Measurements from ENCODE around the gene FEM1B.
A peak's percentile ranks its signal among the peaks of the same experiment; 100 is the strongest.

FEM1B gene

DNA sequence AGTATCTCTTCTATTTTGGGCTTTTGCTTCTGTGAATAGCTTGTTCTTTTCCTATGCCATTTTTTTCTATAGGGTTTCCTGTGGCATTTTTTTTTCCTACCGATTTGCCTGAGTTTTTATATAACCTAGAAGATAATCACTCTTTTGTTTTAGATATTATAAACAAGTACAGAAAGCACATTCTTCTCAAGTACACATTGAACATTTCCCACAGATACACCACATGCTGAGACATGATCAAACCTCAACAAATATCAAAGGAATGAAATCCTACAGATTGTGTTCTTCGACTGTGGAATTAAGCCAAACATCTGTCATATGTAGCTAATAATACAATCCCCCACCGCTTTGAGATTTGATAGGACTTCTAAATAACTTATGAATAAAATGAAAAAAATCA lies 9.1 kb upstream of the FEM1B start:
- H3K4me3 ChIP-seq (ENCODE audit: low read depth, low read length), result no peak overlapping the region
- TF ChIP-seq, protein P1, sequence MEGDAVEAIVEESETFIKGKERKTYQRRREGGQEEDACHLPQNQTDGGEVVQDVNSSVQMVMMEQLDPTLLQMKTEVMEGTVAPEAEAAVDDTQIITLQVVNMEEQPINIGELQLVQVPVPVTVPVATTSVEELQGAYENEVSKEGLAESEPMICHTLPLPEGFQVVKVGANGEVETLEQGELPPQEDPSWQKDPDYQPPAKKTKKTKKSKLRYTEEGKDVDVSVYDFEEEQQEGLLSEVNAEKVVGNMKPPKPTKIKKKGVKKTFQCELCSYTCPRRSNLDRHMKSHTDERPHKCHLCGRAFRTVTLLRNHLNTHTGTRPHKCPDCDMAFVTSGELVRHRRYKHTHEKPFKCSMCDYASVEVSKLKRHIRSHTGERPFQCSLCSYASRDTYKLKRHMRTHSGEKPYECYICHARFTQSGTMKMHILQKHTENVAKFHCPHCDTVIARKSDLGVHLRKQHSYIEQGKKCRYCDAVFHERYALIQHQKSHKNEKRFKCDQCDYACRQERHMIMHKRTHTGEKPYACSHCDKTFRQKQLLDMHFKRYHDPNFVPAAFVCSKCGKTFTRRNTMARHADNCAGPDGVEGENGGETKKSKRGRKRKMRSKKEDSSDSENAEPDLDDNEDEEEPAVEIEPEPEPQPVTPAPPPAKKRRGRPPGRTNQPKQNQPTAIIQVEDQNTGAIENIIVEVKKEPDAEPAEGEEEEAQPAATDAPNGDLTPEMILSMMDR (conservative IDR thresholded peaks at IDR 0.05; ENCODE audit: low read depth, low read length), result no peak
- peak; percentile 83 for DNase-seq (ENCODE audit: low read depth)

DNA sequence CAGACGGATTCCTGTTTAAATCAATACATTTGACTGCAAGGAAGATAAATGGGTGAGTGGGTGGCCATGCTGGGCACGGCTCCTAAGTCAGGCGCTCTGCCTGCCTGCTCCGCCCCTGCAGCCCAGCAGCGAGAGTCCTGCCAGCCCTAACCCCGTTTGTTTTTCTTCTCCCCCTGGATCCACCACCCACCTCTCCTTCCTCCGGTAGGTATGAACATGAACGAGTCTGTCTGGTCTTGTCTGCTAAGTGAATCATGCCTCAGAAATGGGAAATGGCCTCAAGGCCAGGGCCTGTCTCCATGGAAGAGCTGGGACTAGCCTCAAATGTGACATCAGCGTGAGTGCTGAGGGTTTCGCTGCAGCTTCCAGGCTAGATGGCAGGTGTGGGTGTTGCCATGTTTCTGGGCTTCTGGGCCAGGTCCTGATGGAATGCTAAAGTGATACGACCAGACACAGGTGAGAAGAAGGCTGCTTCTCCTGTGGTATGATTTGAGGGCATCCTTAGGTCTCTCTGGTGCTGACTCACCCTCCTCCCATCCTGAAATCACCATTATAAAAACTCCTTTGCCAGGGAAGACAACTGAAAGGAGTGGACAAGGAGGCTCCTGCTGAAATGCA lies 5.6 kb upstream of the FEM1B start:
- DNase-seq (ENCODE audit: low read depth), result peak; percentile 81
- H3K4me3 ChIP-seq (ENCODE audit: low read depth, low read length), result no peak overlapping the region

DNA sequence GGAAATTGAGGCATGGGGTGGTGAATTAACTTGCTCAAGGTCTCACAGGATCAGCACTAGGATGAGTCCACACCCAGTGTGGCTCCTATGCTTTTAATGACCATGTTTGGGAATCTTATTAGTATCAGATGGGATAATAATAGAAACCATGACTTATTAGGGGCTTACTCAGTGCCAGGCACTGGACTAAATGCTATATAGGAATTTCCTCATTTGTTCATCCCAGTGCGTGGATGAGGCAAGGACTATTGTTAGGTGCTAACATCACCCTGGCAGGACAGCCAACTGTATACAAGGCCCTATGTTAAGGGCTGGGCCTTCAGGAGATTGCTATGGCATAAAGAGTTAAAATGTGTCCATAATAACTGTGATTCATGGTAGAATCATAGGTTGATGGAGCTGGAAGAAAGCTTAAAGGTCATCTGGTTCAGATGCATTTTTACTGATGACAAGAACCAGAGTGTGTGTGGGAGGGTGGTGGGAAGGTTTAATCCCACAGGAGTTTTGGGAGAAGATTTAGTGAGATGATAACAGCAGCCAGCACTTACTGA lies 4.7 kb upstream of the FEM1B start:
- TF ChIP-seq, protein P1 (conservative IDR thresholded peaks at IDR 0.05; ENCODE audit: low read depth, low read length), result no peak
- peak; percentile 46 for DNase-seq (ENCODE audit: low read depth)
- no peak overlapping the region for H3K4me3 ChIP-seq (ENCODE audit: low read depth, low read length)

More for the DNA sequence above, 5.6 kb upstream of the FEM1B start:
- TF ChIP-seq, protein P1 (conservative IDR thresholded peaks at IDR 0.05; ENCODE audit: low read depth, low read length), result no peak

DNA sequence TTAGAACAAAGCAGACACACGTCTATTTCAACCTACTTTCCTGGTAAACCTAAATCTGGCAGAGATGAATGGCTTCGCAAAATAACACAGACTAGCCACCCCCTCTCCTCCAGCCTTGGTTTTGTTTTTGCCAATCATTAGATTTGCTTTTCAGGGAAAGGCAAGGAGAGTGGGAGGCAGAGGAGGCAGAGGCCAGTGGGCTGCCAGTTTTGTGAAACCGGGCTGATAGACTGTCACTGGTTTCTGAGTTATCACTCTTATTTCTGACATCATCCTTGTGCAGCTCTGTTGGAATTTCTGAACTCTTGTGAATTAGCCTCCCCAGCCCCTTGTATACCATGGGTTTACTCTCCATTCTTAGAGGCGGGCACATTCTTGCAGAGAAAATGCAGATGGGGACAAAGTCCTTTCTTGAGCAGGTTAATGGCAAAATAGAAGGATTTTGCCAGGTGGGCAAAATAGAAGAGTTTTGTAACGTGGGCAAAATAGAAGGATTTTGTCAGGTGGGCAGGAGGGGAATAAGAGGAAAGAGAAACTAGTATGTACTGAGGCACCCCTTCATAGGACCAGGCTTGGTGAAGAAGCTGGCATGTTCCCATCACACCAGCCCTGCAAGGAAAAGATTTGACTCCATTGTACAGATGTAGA lies 3.2 kb upstream of the FEM1B start:
- TF ChIP-seq, protein P1 (conservative IDR thresholded peaks at IDR 0.05; ENCODE audit: low read depth, low read length), result no peak
- no peak overlapping the region for H3K4me3 ChIP-seq (ENCODE audit: low read depth, low read length)
- DNase-seq (ENCODE audit: low read depth), result no peak

DNA sequence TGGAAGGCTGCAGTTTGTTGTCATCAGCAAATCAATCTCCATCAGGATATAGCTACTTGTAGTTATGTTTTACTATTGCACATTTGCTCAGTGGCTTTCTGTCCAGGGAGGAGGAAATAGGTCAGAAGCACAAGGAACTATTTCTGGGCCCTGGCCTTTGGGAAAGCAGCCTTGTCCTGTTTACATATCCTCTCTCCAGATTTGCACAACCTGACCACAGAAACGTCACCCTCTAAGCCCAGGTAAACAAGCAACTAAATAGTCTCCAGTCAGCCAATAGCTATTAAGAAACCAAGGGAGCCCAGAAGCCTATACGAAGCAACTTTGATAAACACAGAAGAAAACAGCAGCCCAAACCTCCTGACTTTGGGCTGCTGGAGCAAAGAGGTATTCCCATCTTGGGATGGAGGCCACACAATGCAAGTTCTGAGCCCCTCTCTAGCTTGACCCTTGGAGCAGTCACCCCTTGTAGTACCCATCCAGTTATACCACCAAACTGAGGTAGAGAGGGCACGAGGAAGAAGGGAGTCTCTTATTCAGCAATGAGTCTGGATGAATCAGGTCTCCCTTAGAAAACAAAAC lies 2.3 kb upstream of the FEM1B start:
- no peak overlapping the region for H3K4me3 ChIP-seq (ENCODE audit: low read depth, low read length)
- TF ChIP-seq, protein P1 (conservative IDR thresholded peaks at IDR 0.05; ENCODE audit: low read depth, low read length), result no peak
- peak; percentile 89 for DNase-seq (ENCODE audit: low read depth)

DNA sequence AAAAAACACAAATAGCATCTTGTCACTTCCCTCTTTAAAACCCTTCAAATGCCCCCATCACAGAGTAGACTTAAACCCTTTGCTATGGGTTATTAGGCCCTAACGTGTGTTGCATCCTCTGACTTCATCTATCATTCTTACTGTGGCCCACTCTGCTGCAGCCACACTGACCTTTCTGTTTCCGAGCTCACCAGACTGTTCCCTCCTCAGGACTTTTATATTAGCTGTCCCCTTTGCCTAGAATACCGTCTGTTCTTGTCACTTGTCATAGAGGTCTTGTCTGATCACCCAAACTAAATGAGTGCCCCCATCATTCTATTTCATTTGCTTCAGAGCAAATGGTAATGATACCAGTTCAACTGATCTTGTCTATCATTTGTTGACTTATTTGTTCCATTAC lies 877 bp upstream of the FEM1B start:
- TF ChIP-seq, protein P1 (conservative IDR thresholded peaks at IDR 0.05; ENCODE audit: low read depth, low read length), result no peak
- peak overlapping the region; percentile 94 for H3K4me3 ChIP-seq (ENCODE audit: low read depth, low read length)
- DNase-seq (ENCODE audit: low read depth), result no peak

Measured in choroid plexus epithelial cell (primary cell).